GM06990 (cell line): ENCODE measurements around the gene FUT8.

Source experiments
- DNase-seq: peaks from one replicate; pipeline ENCODE4 v3.0.0-alpha.2; 2011; ENCODE audit not compliant: insufficient read length; ENCODE audit errors: extremely low read depth
- H3K27me3 ChIP-seq: replicated peaks from 2 replicates; pipeline ENCODE4 v1.6.0; 2011; ENCODE audit warnings: low read length; ENCODE audit not compliant: control insufficient read depth, insufficient read depth
- H3K36me3 ChIP-seq: 2 replicates; pipeline ENCODE4 v1.5.1; 2011; ENCODE audit warnings: low read length; ENCODE audit not compliant: control insufficient read depth, insufficient read depth
- H3K4me3 ChIP-seq: replicated peaks from 2 replicates; pipeline ENCODE4 v1.5.1; 2011; ENCODE audit warnings: low read depth, mild to moderate bottlenecking, control low read depth, low read length
- TF ChIP-seq, protein P1 (sequence below): IDR thresholded peaks from 2 replicates; pipeline ENCODE4 v1.5.1; 2011; ENCODE audit warnings: low read length, control low read depth, mild to moderate bottlenecking, inconsistent platforms; ENCODE audit not compliant: insufficient read depth, poor library complexity, severe bottlenecking

The FUT8 gene

DNA sequence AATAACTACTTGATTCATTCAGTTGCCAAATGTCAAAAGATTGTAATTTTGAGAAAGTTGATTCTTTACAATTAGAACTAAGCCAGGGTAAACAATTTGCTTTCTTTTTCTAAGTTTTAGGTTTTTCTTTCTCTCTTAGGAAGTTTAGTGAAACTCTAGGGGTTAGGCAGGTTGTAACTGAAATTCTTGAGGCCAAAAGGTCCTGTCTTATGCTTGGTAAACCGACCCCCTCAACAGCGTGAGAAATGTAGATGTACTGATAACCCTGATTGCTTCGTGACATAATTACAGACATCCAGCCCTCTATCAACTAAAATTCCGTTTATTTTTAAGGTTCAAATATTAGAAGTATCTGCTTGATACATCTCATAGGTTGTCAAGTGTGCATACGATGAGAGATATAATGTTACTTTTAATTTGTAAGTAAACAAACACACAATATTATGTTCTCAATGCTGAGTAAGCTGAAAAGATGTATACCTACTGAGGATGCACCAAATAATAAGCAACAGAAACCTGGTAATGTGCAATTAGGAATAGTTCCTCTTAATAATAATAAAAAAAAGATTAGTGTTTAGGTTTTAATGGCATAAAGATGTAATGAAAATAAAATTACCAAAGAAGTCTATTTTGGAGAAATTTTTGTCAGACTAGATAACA, 7.2 kb downstream of the FUT8 start:
- no peak for DNase-seq
- Histone ChIP-seq H3K27me3 (no peaks in the 10 kb centered on the region), H3K4me3 (no peak overlapping the region), H3K36me3 (peaks cover 3% of the 10 kb centered on the region)
- TF ChIP-seq, protein P1, sequence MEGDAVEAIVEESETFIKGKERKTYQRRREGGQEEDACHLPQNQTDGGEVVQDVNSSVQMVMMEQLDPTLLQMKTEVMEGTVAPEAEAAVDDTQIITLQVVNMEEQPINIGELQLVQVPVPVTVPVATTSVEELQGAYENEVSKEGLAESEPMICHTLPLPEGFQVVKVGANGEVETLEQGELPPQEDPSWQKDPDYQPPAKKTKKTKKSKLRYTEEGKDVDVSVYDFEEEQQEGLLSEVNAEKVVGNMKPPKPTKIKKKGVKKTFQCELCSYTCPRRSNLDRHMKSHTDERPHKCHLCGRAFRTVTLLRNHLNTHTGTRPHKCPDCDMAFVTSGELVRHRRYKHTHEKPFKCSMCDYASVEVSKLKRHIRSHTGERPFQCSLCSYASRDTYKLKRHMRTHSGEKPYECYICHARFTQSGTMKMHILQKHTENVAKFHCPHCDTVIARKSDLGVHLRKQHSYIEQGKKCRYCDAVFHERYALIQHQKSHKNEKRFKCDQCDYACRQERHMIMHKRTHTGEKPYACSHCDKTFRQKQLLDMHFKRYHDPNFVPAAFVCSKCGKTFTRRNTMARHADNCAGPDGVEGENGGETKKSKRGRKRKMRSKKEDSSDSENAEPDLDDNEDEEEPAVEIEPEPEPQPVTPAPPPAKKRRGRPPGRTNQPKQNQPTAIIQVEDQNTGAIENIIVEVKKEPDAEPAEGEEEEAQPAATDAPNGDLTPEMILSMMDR = no peak

DNA sequence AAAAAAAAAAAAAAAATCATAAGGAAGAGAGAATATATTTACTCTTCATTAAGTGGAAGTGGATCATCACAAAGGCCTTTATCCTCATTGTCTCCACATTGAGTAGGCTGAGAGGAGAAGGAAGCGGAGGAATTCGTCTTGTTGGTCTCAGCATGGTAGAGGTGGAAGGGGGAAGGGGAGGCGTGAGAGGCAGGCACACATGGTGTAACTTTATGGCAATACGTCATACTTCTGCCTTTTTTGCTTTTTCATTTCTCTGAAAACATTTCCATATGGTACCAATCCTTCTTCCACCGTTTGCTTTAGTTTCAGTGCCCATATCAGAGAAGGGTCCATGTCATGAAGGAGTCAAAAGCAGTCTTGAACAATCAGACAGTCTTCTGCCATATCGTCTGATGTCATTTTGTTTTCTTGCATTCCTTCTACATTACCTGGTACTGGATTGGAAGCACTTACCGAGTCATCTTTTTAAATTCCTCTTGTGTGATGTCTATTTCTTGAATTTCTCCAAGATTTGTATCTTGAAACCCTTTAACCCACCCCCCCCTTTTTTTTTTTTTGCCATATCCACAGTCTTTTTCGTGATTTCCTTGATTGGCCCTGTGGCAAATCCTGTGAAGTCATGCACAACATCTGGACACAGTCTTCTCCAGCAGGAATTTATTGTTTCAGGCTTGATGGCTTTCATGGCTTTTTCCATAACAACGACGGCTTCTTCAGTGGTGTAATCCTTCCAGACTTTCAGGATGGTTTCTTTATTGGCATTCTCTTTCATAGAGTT, 8.9 kb downstream of the FUT8 start:
- H3K4me3 ChIP-seq = no peak overlapping the region
- TF ChIP-seq, protein P1 = no peak
- DNase-seq = no peak

DNA sequence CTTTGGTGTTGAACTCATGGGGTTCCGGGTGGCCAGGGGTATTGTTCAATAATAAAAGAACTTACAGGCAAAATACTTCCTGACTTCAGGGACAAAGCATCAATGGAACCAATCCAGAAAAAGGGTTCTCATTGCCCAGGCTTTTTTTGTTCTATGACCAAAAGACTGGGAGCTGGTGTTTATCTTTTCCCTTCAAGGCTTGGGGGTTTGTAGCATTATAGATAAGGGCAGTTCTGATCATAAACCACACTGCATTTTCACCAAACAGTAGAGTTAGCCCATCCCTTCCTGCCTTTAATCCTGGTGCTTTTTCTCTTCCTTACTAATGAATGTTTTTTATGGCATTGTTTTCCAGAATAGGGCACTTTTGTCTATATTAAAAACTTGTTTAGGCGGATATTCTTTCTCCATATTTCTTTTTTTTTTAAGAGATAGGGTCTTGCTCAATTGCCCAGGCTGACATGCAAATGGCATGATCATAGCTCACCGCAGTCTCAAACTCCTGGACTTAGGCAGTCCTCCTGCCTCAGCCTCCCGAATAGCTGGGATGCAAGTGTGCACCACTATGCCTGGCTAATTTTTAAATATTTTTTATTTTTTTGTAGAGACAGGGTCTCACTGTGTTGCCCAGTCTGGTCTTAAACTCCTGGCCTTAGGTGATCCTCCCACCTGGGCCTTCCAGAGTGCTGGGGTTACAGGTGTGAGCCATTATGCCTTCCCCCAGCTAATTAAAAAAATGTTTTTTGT, 9.7 kb downstream of the FUT8 start:
- TF ChIP-seq, protein P1 = no peak
- no peak for DNase-seq

More for the DNA sequence above, 8.9 kb downstream of the FUT8 start:
- Histone ChIP-seq H3K27me3 (no peaks in the 10 kb centered on the region), H3K36me3 (peaks cover 3% of the 10 kb centered on the region)

DNA sequence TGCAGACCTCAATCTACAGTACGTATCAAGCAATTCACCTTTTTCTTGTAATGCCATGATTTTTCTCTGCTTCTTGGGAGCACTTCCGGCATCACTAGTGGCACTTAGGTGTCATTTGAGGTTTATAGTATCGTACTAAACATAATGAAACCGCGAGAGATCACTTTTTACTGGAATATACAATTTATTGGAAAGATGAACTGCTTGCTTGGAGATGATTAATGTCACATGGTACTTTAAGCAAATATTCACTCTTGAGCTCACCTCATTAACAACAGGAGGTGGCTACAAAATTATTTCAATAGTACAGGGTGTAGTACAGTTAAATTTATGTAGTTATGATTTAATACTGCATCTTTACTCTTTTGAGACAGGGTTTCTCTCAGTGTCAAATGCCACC, 11.5 kb downstream of the FUT8 start:
- H3K36me3 ChIP-seq = peaks cover 3% of the 10 kb centered on the region
- no peaks in the 10 kb centered on the region for H3K27me3 ChIP-seq
- TF ChIP-seq, protein P1 = no peak
- H3K4me3 ChIP-seq = no peak overlapping the region
- no peak for DNase-seq

More for the DNA sequence above, 9.7 kb downstream of the FUT8 start:
- Histone ChIP-seq H3K36me3 (peaks cover 3% of the 10 kb centered on the region), H3K27me3 (no peaks in the 10 kb centered on the region), H3K4me3 (no peak overlapping the region)

DNA sequence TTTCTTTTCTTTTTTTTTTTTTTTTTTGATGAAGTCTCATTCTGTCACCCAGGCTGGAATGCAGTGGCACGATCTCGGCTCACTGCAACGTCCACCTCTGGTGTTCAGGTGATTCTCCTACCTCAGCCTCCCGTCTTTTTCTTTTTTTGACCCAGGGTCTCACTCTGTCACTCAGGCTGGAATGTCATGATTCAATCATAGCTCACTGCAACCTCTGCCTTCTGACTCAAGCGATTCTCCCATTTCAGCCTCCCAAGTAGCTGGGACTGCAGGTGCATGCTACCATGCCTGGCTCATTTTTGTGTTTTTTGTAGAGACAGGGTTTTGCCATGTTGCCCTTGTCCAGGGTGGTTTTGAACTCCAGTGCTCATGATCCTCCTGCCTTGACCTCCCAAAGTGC, 12.0 kb downstream of the FUT8 start:
- H3K4me3 ChIP-seq = no peak overlapping the region

More for the DNA sequence above, 12.0 kb downstream of the FUT8 start:
- no peaks in the 10 kb centered on the region for H3K27me3 ChIP-seq
- no peak for DNase-seq
- peaks cover 3% of the 10 kb centered on the region for H3K36me3 ChIP-seq
- TF ChIP-seq, protein P1 = no peak
